Epidermal melanocyte (primary cell): ENCODE measurements around the gene SMYD4.
"Not testable (repeated sequence)": the region's sequence is repeated elsewhere in the genome, so short reads cannot be mapped to it uniquely, and the experiment has no call there.

Experiments
- DNase-seq: peaks from one replicate; pipeline ENCODE4 v3.0.0; 2011; ENCODE audit warnings: low spot score; ENCODE audit not compliant: insufficient read length

The SMYD4 gene

GRCh38 chr17:1834380-1835149 is 4.9 kb upstream of the SMYD4 start:
- no peak for DNase-seq

- no peak for DNase-seq
These were observed 586 bp upstream of the SMYD4 start for GRCh38 chr17:1830288-1830687.

- DNase-seq = no peak
These were observed 498 bp downstream of the SMYD4 start for GRCh38 chr17:1829216-1829591.

- no peak for DNase-seq
These were observed 9.0 kb downstream of the SMYD4 start for GRCh38 chr17:1820528-1821252.

GRCh38 chr17:1813088-1813487 is 16.6 kb downstream of the SMYD4 start:
- no peak for DNase-seq

- DNase-seq = no peak
These were observed 19.1 kb downstream of the SMYD4 start for GRCh38 chr17:1810450-1811103.

- DNase-seq = not testable (repeated sequence)
These were observed 19.9 kb downstream of the SMYD4 start for GRCh38 chr17:1809815-1810214.

- DNase-seq = no peak
These were observed 21.1 kb downstream of the SMYD4 start for GRCh38 chr17:1808644-1809043.

GRCh38 chr17:1807890-1808289 is 21.8 kb downstream of the SMYD4 start:
- DNase-seq = no peak

GRCh38 chr17:1803280-1803679 is 26.4 kb downstream of the SMYD4 start:
- no peak for DNase-seq

GRCh38 chr17:1802429-1802828 is 27.3 kb downstream of the SMYD4 start:
- DNase-seq = no peak

GRCh38 chr17:1800712-1801111 is 29.0 kb downstream of the SMYD4 start:
- DNase-seq = no peak

GRCh38 chr17:1800240-1800639 is 29.5 kb downstream of the SMYD4 start:
- DNase-seq = no peak

GRCh38 chr17:1797846-1798245 is 31.9 kb downstream of the SMYD4 start:
- DNase-seq = not testable (repeated sequence)

- no peak for DNase-seq
These were observed 32.4 kb downstream of the SMYD4 start for GRCh38 chr17:1797323-1797722.

GRCh38 chr17:1796800-1797199 is 32.9 kb downstream of the SMYD4 start:
- no peak for DNase-seq

- DNase-seq = no peak
These were observed 36.3 kb downstream of the SMYD4 start for GRCh38 chr17:1793447-1793806.

GRCh38 chr17:1792495-1793446 is 36.9 kb downstream of the SMYD4 start:
- DNase-seq = no peak

GRCh38 chr17:1789936-1790335 is 39.8 kb downstream of the SMYD4 start:
- DNase-seq = no peak

GRCh38 chr17:1787301-1787902 is 42.3 kb downstream of the SMYD4 start:
- DNase-seq = peak; percentile 84

- DNase-seq = no peak
These were observed 43.0 kb downstream of the SMYD4 start for GRCh38 chr17:1786708-1787107.
